ENCODE data around the gene VAT1L.
A peak's percentile ranks its signal among the peaks of the same experiment; 100 is the strongest.

Gene VAT1L

GRCh38 chr16:77995843-77996455, 207.6 kb downstream of the VAT1L start:
- no peak for DNase-seq (ENCODE audit: low spot score)

- DNase-seq (ENCODE audit: low spot score), result no peak
These were observed 210.1 kb downstream of the VAT1L start for GRCh38 chr16:77998350-77999023.

- DNase-seq (ENCODE audit: low spot score), result no peak
These were observed 213.2 kb downstream of the VAT1L start for GRCh38 chr16:78001451-78002025.

- DNase-seq (ENCODE audit: low spot score), result peak; percentile 85
These were observed 214.7 kb downstream of the VAT1L start for GRCh38 chr16:78002915-78003538.

- DNase-seq (ENCODE audit: low spot score), result no peak
These were observed 216.2 kb downstream of the VAT1L start for GRCh38 chr16:78004517-78004916.

GRCh38 chr16:78005881-78006280, 217.5 kb downstream of the VAT1L start:
- no peak for DNase-seq (ENCODE audit: low spot score)

- DNase-seq (ENCODE audit: low spot score), result no peak
These were observed 218.8 kb downstream of the VAT1L start for GRCh38 chr16:78007121-78007520.

GRCh38 chr16:78022347-78023060, 234.1 kb downstream of the VAT1L start, which contains the start of gene CLEC3A:
Gene CLEC3A, plus strand, starts transcription at chr16:78022548. Its CDS starts 79 bp downstream, at chr16:78022627.
- DNase-seq (ENCODE audit: low spot score), result no peak

GRCh38 chr16:78024159-78024558, 235.8 kb downstream of the VAT1L start:
- DNase-seq (ENCODE audit: low spot score), result no peak

GRCh38 chr16:78025631-78026030, 237.3 kb downstream of the VAT1L start:
- DNase-seq (ENCODE audit: low spot score), result no peak

GRCh38 chr16:78028018-78028417, 239.7 kb downstream of the VAT1L start:
- no peak for DNase-seq (ENCODE audit: low spot score)

Data from AG08396 (cell line).